BJ (cell line): ENCODE results near the gene ZNF716. TPM values are rescaled to one million over a fixed set of nuclear protein-coding genes. Genes with fewer than 3 reads are reported as not detected.

Experiments used
- CTCF ChIA-PET: fragments of 350-600 bp; formaldehyde crosslinking; extraction: SDS; loops from one replicate; lab custom pipeline; 2021; ENCODE audit warnings: antibody characterized with exemption, inconsistent platforms; lab: Yijun Ruan, JAX
- POLR2A ChIA-PET: fragments of 300-600 bp; sonication (Branson Sonifier 250); formaldehyde crosslinking; extraction: SDS; loops from one replicate; lab custom pipeline; 2021; ENCODE audit warnings: antibody characterized with exemption; lab: Charles Lee
- DNase-seq: peaks from one replicate; pipeline ENCODE4 v3.0.0-alpha.2; 2011; ENCODE audit warnings: low read depth
- H3K27me3 ChIP-seq: 2 replicates; pipeline ENCODE4 v1.6.0; 2011; ENCODE audit warnings: low read length; ENCODE audit not compliant: control insufficient read depth, insufficient read depth
- H3K36me3 ChIP-seq: 2 replicates; pipeline ENCODE4 v1.5.1; 2011; ENCODE audit warnings: low read length; ENCODE audit not compliant: control insufficient read depth, insufficient read depth
- H3K4me3 ChIP-seq: 2 replicates; pipeline ENCODE4 v1.5.1; 2011; ENCODE audit warnings: low read depth, mild to moderate bottlenecking, control low read depth, low read length
- CTCF ChIP-seq: IDR thresholded peaks from 2 replicates; pipeline ENCODE4 v1.5.1; 2011; ENCODE audit warnings: low read depth, mild to moderate bottlenecking, control low read depth, inconsistent platforms, low read length, moderate library complexity; ENCODE audit not compliant: insufficient read depth
- polyA plus RNA-seq: library from polyadenylated mRNA; depleted of rRNA; stranded (reverse); fragments of >200 nt; gene quantifications from 2 replicates; pipeline ENCODE4 v1.2.3, GENCODE V29; 2011

The ZNF716 gene
- polyA plus RNA-seq, 1 experiment, result not detected

GRCh38 chr7:57425969-57426628, 23.9 kb upstream of the ZNF716 start:
- Histone ChIP-seq H3K4me3 (no peak overlapping the region), H3K27me3 (no peaks in the 10 kb centered on the region), H3K36me3 (no peaks in the 10 kb centered on the region)
- CTCF ChIA-PET, result no interaction called here
- DNase-seq, result no peak
- POLR2A ChIA-PET, result no interaction called here
- TF ChIP-seq CTCF, result peak; percentile 22; the same call in 1 of the 2 replicates

GRCh38 chr7:57426629-57427003, 23.4 kb upstream of the ZNF716 start:
- no peaks in the 10 kb centered on the region for H3K36me3 ChIP-seq
- no peak for TF ChIP-seq CTCF
- H3K27me3 ChIP-seq, result no peaks in the 10 kb centered on the region
- ChIA-PET CTCF (no interaction called here), POLR2A (no interaction called here)
- no peak for DNase-seq
- no peak overlapping the region for H3K4me3 ChIP-seq

GRCh38 chr7:57427146-57427545, 22.8 kb upstream of the ZNF716 start:
- no peak for TF ChIP-seq CTCF
- H3K27me3 ChIP-seq, result no peaks in the 10 kb centered on the region
- POLR2A ChIA-PET, result no interaction called here
- CTCF ChIA-PET, result no interaction called here
- no peak overlapping the region for H3K4me3 ChIP-seq
- H3K36me3 ChIP-seq, result no peaks in the 10 kb centered on the region
- no peak for DNase-seq

- ChIA-PET POLR2A (no interaction called here), CTCF (no interaction called here)
- no peak for DNase-seq
- H3K4me3 ChIP-seq, result no peak overlapping the region
- TF ChIP-seq CTCF, result no peak
- H3K36me3 ChIP-seq, result no peaks in the 10 kb centered on the region
- no peaks in the 10 kb centered on the region for H3K27me3 ChIP-seq
These were observed 22.4 kb upstream of the ZNF716 start for GRCh38 chr7:57427594-57427993.

- Histone ChIP-seq H3K27me3 (no peaks in the 10 kb centered on the region), H3K4me3 (no peak overlapping the region), H3K36me3 (no peaks in the 10 kb centered on the region)
- no peak for TF ChIP-seq CTCF
- ChIA-PET CTCF (no interaction called here), POLR2A (no interaction called here)
- no peak for DNase-seq
These were observed 17.4 kb upstream of the ZNF716 start for GRCh38 chr7:57432583-57432982.
